HepG2 (cell line): ENCODE results near the gene MTF1.

Experiments
- TF ChIP-seq, protein P1 (sequence below): sonication (generic); formaldehyde crosslinking; IDR thresholded peaks from 2 replicates; pipeline ENCODE4 v1.5.0; 2020; ENCODE audit warnings: mild to moderate bottlenecking, missing genetic modification reagents
- TF ChIP-seq, protein P2 (sequence below): sonication (generic); formaldehyde crosslinking; IDR thresholded peaks from 2 replicates; pipeline ENCODE4 v1.5.0; 2020; ENCODE audit warnings: mild to moderate bottlenecking, missing genetic modification reagents, moderate library complexity

DNA sequence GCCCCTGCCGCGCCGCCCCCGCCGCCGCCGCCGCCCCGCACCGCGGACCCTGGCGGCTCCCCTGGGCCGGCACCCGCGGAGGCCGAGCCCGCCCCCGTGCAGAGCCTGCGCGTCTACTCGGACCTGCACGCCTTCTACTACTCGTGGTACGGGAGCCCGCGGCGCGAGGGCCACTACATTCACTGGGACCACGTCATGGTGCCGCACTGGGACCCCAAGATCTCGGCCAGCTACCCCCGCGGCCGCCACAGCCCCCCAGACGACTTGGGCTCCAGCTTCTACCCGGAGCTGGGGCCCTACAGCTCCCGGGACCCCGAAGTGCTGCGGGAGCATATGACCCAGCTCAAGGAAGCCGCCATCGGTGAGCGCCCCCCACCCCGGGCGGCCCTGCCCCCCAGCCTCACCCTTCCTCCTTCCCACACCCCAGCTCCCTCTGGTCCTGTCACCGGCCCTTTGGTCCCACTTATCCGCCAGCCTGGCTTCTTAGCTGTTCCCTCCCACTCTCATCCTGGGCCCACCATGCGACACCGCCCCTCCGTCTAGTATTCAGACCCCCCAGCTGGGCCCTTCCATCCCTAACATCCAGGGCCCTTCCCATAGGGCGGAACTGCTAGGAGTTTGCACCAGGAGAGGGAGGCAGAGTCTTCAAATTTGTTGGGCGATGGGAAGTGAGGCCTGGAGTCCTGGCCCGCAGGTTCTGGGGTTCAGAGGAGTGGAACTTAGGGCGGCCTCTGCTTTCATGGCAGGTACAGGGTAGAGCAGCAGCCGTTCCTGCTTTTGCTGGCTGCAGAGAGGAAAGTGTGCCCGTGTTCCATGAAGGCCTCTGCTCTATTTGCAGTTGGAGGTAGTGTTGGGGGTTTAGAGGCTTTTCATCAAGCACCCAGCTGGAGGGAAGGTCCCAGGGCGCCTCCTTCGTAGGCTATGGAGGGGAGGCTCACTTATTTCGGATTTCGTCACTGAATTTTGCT is 64.7 kb downstream of the MTF1 start:
- TF ChIP-seq, protein P1, sequence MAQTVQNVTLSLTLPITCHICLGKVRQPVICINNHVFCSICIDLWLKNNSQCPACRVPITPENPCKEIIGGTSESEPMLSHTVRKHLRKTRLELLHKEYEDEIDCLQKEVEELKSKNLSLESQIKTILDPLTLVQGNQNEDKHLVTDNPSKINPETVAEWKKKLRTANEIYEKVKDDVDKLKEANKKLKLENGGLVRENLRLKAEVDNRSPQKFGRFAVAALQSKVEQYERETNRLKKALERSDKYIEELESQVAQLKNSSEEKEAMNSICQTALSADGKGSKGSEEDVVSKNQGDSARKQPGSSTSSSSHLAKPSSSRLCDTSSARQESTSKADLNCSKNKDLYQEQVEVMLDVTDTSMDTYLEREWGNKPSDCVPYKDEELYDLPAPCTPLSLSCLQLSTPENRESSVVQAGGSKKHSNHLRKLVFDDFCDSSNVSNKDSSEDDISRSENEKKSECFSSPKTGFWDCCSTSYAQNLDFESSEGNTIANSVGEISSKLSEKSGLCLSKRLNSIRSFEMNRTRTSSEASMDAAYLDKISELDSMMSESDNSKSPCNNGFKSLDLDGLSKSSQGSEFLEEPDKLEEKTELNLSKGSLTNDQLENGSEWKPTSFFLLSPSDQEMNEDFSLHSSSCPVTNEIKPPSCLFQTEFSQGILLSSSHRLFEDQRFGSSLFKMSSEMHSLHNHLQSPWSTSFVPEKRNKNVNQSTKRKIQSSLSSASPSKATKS (CRISPR knock-in tag), result no peak
- TF ChIP-seq, protein P2, sequence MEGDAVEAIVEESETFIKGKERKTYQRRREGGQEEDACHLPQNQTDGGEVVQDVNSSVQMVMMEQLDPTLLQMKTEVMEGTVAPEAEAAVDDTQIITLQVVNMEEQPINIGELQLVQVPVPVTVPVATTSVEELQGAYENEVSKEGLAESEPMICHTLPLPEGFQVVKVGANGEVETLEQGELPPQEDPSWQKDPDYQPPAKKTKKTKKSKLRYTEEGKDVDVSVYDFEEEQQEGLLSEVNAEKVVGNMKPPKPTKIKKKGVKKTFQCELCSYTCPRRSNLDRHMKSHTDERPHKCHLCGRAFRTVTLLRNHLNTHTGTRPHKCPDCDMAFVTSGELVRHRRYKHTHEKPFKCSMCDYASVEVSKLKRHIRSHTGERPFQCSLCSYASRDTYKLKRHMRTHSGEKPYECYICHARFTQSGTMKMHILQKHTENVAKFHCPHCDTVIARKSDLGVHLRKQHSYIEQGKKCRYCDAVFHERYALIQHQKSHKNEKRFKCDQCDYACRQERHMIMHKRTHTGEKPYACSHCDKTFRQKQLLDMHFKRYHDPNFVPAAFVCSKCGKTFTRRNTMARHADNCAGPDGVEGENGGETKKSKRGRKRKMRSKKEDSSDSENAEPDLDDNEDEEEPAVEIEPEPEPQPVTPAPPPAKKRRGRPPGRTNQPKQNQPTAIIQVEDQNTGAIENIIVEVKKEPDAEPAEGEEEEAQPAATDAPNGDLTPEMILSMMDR (CRISPR knock-in tag), result peak; percentile 65
